ENCODE measurements around the gene ZNF771.

DNA sequence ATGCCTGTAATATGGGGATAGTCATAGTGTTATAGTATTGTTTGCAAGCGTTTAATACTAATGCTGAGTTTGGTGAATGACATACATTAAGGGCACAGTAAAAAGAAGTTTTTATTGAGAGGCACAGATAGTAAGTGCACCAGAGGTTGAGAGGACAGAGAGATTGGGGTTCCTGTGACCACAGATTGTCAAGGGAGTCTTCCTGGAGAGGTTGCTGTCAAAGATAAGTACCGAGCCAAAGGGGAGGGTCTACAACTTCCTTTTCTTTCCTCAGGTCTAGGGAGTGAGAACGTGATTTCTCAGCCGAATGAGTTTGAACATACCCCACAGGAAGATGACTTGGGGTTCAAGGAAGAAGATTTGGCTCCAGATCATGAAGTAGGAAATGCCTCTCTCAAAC, 10.3 kb upstream of the ZNF771 start:
- TF ChIP-seq, protein P1, sequence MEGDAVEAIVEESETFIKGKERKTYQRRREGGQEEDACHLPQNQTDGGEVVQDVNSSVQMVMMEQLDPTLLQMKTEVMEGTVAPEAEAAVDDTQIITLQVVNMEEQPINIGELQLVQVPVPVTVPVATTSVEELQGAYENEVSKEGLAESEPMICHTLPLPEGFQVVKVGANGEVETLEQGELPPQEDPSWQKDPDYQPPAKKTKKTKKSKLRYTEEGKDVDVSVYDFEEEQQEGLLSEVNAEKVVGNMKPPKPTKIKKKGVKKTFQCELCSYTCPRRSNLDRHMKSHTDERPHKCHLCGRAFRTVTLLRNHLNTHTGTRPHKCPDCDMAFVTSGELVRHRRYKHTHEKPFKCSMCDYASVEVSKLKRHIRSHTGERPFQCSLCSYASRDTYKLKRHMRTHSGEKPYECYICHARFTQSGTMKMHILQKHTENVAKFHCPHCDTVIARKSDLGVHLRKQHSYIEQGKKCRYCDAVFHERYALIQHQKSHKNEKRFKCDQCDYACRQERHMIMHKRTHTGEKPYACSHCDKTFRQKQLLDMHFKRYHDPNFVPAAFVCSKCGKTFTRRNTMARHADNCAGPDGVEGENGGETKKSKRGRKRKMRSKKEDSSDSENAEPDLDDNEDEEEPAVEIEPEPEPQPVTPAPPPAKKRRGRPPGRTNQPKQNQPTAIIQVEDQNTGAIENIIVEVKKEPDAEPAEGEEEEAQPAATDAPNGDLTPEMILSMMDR (IDR thresholded peaks at IDR 0.05): no peak
- no peak for TF ChIP-seq POLR2A (IDR thresholded peaks at IDR 0.05)
